NCI-H2107 treated with DMSO at 0.1 percent for 48 hours (cell line): ENCODE data around the gene MSMB.

Experiments used
- DNase-seq: peaks from one replicate; lab custom pipeline; 2025; ENCODE audit not compliant: unreplicated experiment; lab: John Stamatoyannopoulos, UW

MSMB gene

GRCh38 chr10:46035923-46036849, 9.9 kb downstream of the MSMB start:
- no peak for DNase-seq

- no peak for DNase-seq
Observed at GRCh38 chr10:46033602-46034011, 12.5 kb downstream of the MSMB start.

GRCh38 chr10:46031648-46032532, 14.2 kb downstream of the MSMB start:
- DNase-seq, result no peak

GRCh38 chr10:46030091-46030937, 15.8 kb downstream of the MSMB start, which contains the start of gene NCOA4:
Gene NCOA4, minus strand, starts transcription at chr10:46030623. Its CDS starts 13,943 bp downstream, at chr10:46016680.
- peak; percentile 83 for DNase-seq

- DNase-seq, result no peak
Observed at GRCh38 chr10:46029461-46030030, 16.5 kb downstream of the MSMB start.

GRCh38 chr10:46028584-46029460, 17.2 kb downstream of the MSMB start:
- peak; percentile 3 for DNase-seq

- DNase-seq, result no peak
Observed at GRCh38 chr10:46026106-46026505, 20.0 kb downstream of the MSMB start.

- DNase-seq, result no peak
Observed at GRCh38 chr10:46025406-46025805, 20.7 kb downstream of the MSMB start.

GRCh38 chr10:46024948-46025347, 21.1 kb downstream of the MSMB start:
- no peak for DNase-seq

- DNase-seq, result no peak
Observed at GRCh38 chr10:46022978-46023702, 22.9 kb downstream of the MSMB start.

GRCh38 chr10:46020344-46020657, 25.8 kb downstream of the MSMB start:
- DNase-seq, result no peak

GRCh38 chr10:46019569-46020343, 26.3 kb downstream of the MSMB start:
- no peak for DNase-seq

GRCh38 chr10:46019177-46019528, 26.9 kb downstream of the MSMB start:
- no peak for DNase-seq

- DNase-seq, result no peak
Observed at GRCh38 chr10:46018453-46019176, 27.5 kb downstream of the MSMB start.

GRCh38 chr10:46017733-46018132, 28.3 kb downstream of the MSMB start:
- DNase-seq, result no peak

- DNase-seq, result no peak
Observed at GRCh38 chr10:46016811-46017210, 29.3 kb downstream of the MSMB start.

- no peak for DNase-seq
Observed at GRCh38 chr10:46016190-46016589, 29.9 kb downstream of the MSMB start.
